ENCODE data around the gene NFYB.
"Not testable (repeated sequence)": the region's sequence is repeated elsewhere in the genome, so short reads cannot be mapped to it uniquely, and the experiment has no call there.

Gene NFYB

GRCh38 chr12:104132351-104132956 lies 5.6 kb downstream of the NFYB start:
- H3K4me1 ChIP-seq (ENCODE audit: control insufficient read depth, insufficient read depth, low read length): peaks cover 19% of the 10 kb centered on the region
- H3K27me3 ChIP-seq (ENCODE audit: control insufficient read depth, insufficient read depth, low read length): no peaks in the 10 kb centered on the region
- H3K9ac ChIP-seq (ENCODE audit: low read length): no peak overlapping the region
- no peaks in the 10 kb centered on the region for H3K36me3 ChIP-seq (ENCODE audit: control insufficient read depth, insufficient read depth, low read length)
- no peak overlapping the region for H3K27ac ChIP-seq (ENCODE audit: low read depth, low read length)
- H3K4me3 ChIP-seq (ENCODE audit: low read length): no peak overlapping the region

- Histone ChIP-seq H3K4me1 (ENCODE audit: control insufficient read depth, insufficient read depth, low read length) (peaks cover 15% of the 10 kb centered on the region), H3K4me3 (ENCODE audit: low read length) (no peak overlapping the region), H3K36me3 (ENCODE audit: control insufficient read depth, insufficient read depth, low read length) (no peaks in the 10 kb centered on the region), H3K27ac (ENCODE audit: low read depth, low read length) (no peak overlapping the region), H3K9ac (ENCODE audit: low read length) (no peak overlapping the region), H3K27me3 (ENCODE audit: control insufficient read depth, insufficient read depth, low read length) (no peaks in the 10 kb centered on the region)
Measured at GRCh38 chr12:104131609-104132008, 6.4 kb downstream of the NFYB start.

- Histone ChIP-seq H3K36me3 (ENCODE audit: control insufficient read depth, insufficient read depth, low read length) (peaks cover 2% of the 10 kb centered on the region), H3K4me3 (ENCODE audit: low read length) (no peak overlapping the region), H3K9ac (ENCODE audit: low read length) (no peak overlapping the region), H3K27ac (ENCODE audit: low read depth, low read length) (no peak overlapping the region), H3K4me1 (ENCODE audit: control insufficient read depth, insufficient read depth, low read length) (peaks cover 9% of the 10 kb centered on the region), H3K27me3 (ENCODE audit: control insufficient read depth, insufficient read depth, low read length) (no peaks in the 10 kb centered on the region)
Measured at GRCh38 chr12:104130760-104131159, 7.2 kb downstream of the NFYB start.

GRCh38 chr12:104126548-104126947 lies 11.5 kb downstream of the NFYB start:
- Histone ChIP-seq H3K27me3 (ENCODE audit: control insufficient read depth, insufficient read depth, low read length) (no peaks in the 10 kb centered on the region), H3K4me1 (ENCODE audit: control insufficient read depth, insufficient read depth, low read length) (no peaks in the 10 kb centered on the region), H3K36me3 (ENCODE audit: control insufficient read depth, insufficient read depth, low read length) (peaks cover 4% of the 10 kb centered on the region), H3K9ac (ENCODE audit: low read length) (no peak overlapping the region), H3K4me3 (ENCODE audit: low read length) (no peak overlapping the region), H3K27ac (ENCODE audit: low read depth, low read length) (no peak overlapping the region)

- Histone ChIP-seq H3K36me3 (ENCODE audit: control insufficient read depth, insufficient read depth, low read length) (peaks cover 4% of the 10 kb centered on the region), H3K27me3 (ENCODE audit: control insufficient read depth, insufficient read depth, low read length) (no peaks in the 10 kb centered on the region), H3K9ac (ENCODE audit: low read length) (no peak overlapping the region), H3K27ac (ENCODE audit: low read depth, low read length) (no peak overlapping the region), H3K4me3 (ENCODE audit: low read length) (no peak overlapping the region), H3K4me1 (ENCODE audit: control insufficient read depth, insufficient read depth, low read length) (no peaks in the 10 kb centered on the region)
Measured at GRCh38 chr12:104122298-104122697, 15.7 kb downstream of the NFYB start.

GRCh38 chr12:104121001-104121400 lies 17.0 kb downstream of the NFYB start:
- Histone ChIP-seq H3K4me3 (ENCODE audit: low read length) (no peak overlapping the region), H3K36me3 (ENCODE audit: control insufficient read depth, insufficient read depth, low read length) (peaks cover 4% of the 10 kb centered on the region), H3K9ac (ENCODE audit: low read length) (no peak overlapping the region), H3K27me3 (ENCODE audit: control insufficient read depth, insufficient read depth, low read length) (no peaks in the 10 kb centered on the region), H3K4me1 (ENCODE audit: control insufficient read depth, insufficient read depth, low read length) (no peaks in the 10 kb centered on the region), H3K27ac (ENCODE audit: low read depth, low read length) (no peak overlapping the region)

GRCh38 chr12:104115587-104115975 lies 22.4 kb downstream of the NFYB start:
- Histone ChIP-seq H3K36me3 (ENCODE audit: control insufficient read depth, insufficient read depth, low read length) (no peaks in the 10 kb centered on the region), H3K4me3 (ENCODE audit: low read length) (no peak overlapping the region), H3K27ac (ENCODE audit: low read depth, low read length) (no peak overlapping the region), H3K9ac (ENCODE audit: low read length) (no peak overlapping the region), H3K4me1 (ENCODE audit: control insufficient read depth, insufficient read depth, low read length) (no peaks in the 10 kb centered on the region), H3K27me3 (ENCODE audit: control insufficient read depth, insufficient read depth, low read length) (no peaks in the 10 kb centered on the region)

GRCh38 chr12:104114834-104115586 lies 23.0 kb downstream of the NFYB start:
- H3K4me3 ChIP-seq (ENCODE audit: low read length); H3K27ac ChIP-seq (ENCODE audit: low read depth, low read length); H3K27me3 ChIP-seq (ENCODE audit: control insufficient read depth, insufficient read depth, low read length); H3K9ac ChIP-seq (ENCODE audit: low read length); H3K36me3 ChIP-seq (ENCODE audit: control insufficient read depth, insufficient read depth, low read length); H3K4me1 ChIP-seq (ENCODE audit: control insufficient read depth, insufficient read depth, low read length): not testable (repeated sequence)

GRCh38 chr12:104109446-104110271 lies 28.4 kb downstream of the NFYB start:
- Histone ChIP-seq H3K36me3 (ENCODE audit: control insufficient read depth, insufficient read depth, low read length) (no peaks in the 10 kb centered on the region), H3K9ac (ENCODE audit: low read length) (no peak overlapping the region), H3K27ac (ENCODE audit: low read depth, low read length) (no peak overlapping the region)

GRCh38 chr12:104108755-104109445 lies 29.1 kb downstream of the NFYB start:
- Histone ChIP-seq H3K27me3 (ENCODE audit: control insufficient read depth, insufficient read depth, low read length) (no peaks in the 10 kb centered on the region), H3K36me3 (ENCODE audit: control insufficient read depth, insufficient read depth, low read length) (no peaks in the 10 kb centered on the region), H3K27ac (ENCODE audit: low read depth, low read length) (no peak overlapping the region), H3K4me1 (ENCODE audit: control insufficient read depth, insufficient read depth, low read length) (peaks cover 2% of the 10 kb centered on the region), H3K4me3 (ENCODE audit: low read length) (no peak overlapping the region), H3K9ac (ENCODE audit: low read length) (no peak overlapping the region)

More at GRCh38 chr12:104109446-104110271, 28.4 kb downstream of the NFYB start:
- H3K4me1 ChIP-seq (ENCODE audit: control insufficient read depth, insufficient read depth, low read length): peaks cover 2% of the 10 kb centered on the region
- no peak overlapping the region for H3K4me3 ChIP-seq (ENCODE audit: low read length)
- H3K27me3 ChIP-seq (ENCODE audit: control insufficient read depth, insufficient read depth, low read length): no peaks in the 10 kb centered on the region

- Histone ChIP-seq H3K9ac (ENCODE audit: low read length) (no peak overlapping the region), H3K27ac (ENCODE audit: low read depth, low read length) (no peak overlapping the region), H3K4me3 (ENCODE audit: low read length) (no peak overlapping the region), H3K27me3 (ENCODE audit: control insufficient read depth, insufficient read depth, low read length) (no peaks in the 10 kb centered on the region), H3K4me1 (ENCODE audit: control insufficient read depth, insufficient read depth, low read length) (peaks cover 2% of the 10 kb centered on the region), H3K36me3 (ENCODE audit: control insufficient read depth, insufficient read depth, low read length) (no peaks in the 10 kb centered on the region)
Measured at GRCh38 chr12:104106965-104107364, 31.0 kb downstream of the NFYB start.

- Histone ChIP-seq H3K9ac (ENCODE audit: low read length) (no peak overlapping the region), H3K4me3 (ENCODE audit: low read length) (no peak overlapping the region), H3K36me3 (ENCODE audit: control insufficient read depth, insufficient read depth, low read length) (peaks cover 3% of the 10 kb centered on the region), H3K27ac (ENCODE audit: low read depth, low read length) (no peak overlapping the region), H3K27me3 (ENCODE audit: control insufficient read depth, insufficient read depth, low read length) (no peaks in the 10 kb centered on the region), H3K4me1 (ENCODE audit: control insufficient read depth, insufficient read depth, low read length) (peaks cover 2% of the 10 kb centered on the region)
Measured at GRCh38 chr12:104105461-104105860, 32.5 kb downstream of the NFYB start.

Measured in rectal smooth muscle tissue (tissue), 1 donor.